ENCODE results near the gene CRACR2A. TPM values are rescaled to one million over a fixed set of nuclear protein-coding genes. Genes with fewer than 3 reads are reported as not detected.

Gene CRACR2A
- total and polyA plus RNA-seq, 4 donors: 1.4 to 10.2 (median 5.5) TPM

DNA sequence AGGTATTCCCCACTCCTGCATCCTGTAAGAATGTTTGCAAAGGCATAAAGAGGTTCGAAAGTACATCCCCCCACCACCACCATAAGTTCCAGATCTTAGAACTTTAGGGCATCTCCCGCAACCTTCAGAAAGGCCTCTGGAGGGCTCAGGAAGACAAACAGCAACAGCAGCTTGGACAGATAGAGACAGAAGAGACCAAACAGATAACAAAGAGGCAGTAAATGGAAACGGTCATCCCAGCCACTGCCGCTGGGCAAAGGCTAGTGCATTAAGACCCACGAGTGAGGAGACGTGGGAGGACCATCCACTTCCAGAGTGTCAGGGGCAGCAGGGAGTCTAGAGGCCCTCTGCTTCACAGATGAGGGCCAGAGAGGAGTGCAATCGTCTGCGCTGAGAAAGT, 124.3 kb downstream of the CRACR2A start:
- DNase-seq (no peak), ATAC-seq (ENCODE audit: insufficient read depth, low FRiP score) (no peak)
- Histone ChIP-seq H3K9ac (ENCODE audit: insufficient read depth in 1 of 2, low read length in 2 of 2) (no peak overlapping the region), H3K36me3 (ENCODE audit: control insufficient read depth in 4 of 4, insufficient read depth in 4 of 4, low read length in 4 of 4) (peaks cover 0 to 6% (median 0%) of the 10 kb centered on the region in 4 donors), H3K4me3 (no peak overlapping the region), H3K9me3 (ENCODE audit: control insufficient read depth in 4 of 4, insufficient read depth in 3 of 4, low read length in 3 of 4) (no peaks in the 10 kb centered on the region), H3K27ac (ENCODE audit: low read depth in 1 of 2, low read length in 1 of 2) (no peak overlapping the region), H3K27me3 (ENCODE audit: control insufficient read depth in 3 of 3, insufficient read depth in 3 of 3, low read length in 2 of 3) (no peaks in the 10 kb centered on the region), H3K4me1 (ENCODE audit: control insufficient read depth in 5 of 5, insufficient read depth in 5 of 5, low read length in 5 of 5) (peaks cover 0 to 10% (median 0%) of the 10 kb centered on the region in 5 donors)
- no peak for TF ChIP-seq CTCF (IDR thresholded peaks at IDR 0.05; ENCODE audit: control extremely low read depth, extremely low read depth)
- 92 to 96% methylated on average over 8 of the region's 8 CpGs for WGBS, 2 donors

DNA sequence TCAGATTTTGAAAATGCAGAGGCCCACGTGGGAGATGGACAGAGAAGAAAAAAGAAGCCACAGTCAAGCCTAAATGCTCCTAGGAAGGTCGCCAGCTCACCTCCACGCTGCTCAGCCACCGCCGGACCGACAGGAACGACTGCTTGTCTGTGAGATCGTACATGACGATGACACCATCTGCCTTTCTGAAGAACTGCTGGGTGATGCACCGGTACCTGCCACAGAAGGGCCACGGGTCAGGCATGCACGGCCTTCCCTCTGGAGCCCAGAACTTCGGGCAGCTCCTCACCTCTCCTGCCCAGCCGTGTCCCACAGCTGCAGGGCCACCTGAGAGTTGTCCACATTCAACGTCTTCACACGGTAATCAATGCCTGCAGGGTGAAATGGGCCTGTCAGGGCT, 125.6 kb downstream of the CRACR2A start:
- H3K4me3 ChIP-seq: no peak overlapping the region
- H3K36me3 ChIP-seq (ENCODE audit: control insufficient read depth in 4 of 4, insufficient read depth in 4 of 4, low read length in 4 of 4): peaks cover 0 to 6% (median 0%) of the 10 kb centered on the region in 4 donors
- ATAC-seq (ENCODE audit: insufficient read depth, low FRiP score) (no peak), DNase-seq (no peak)
- WGBS, 2 donors: 94 to 95% methylated on average over 16 of the region's 16 CpGs
- no peaks in the 10 kb centered on the region for H3K9me3 ChIP-seq (ENCODE audit: control insufficient read depth in 4 of 4, insufficient read depth in 3 of 4, low read length in 3 of 4)
- H3K27ac ChIP-seq (ENCODE audit: low read depth in 1 of 2, low read length in 1 of 2): no peak overlapping the region
- no peaks in the 10 kb centered on the region for H3K27me3 ChIP-seq (ENCODE audit: control insufficient read depth in 3 of 3, insufficient read depth in 3 of 3, low read length in 2 of 3)
- TF ChIP-seq CTCF (IDR thresholded peaks at IDR 0.05; ENCODE audit: control extremely low read depth, extremely low read depth): no peak
- peaks cover 0 to 10% (median 0%) of the 10 kb centered on the region in 5 donors for H3K4me1 ChIP-seq (ENCODE audit: control insufficient read depth in 5 of 5, insufficient read depth in 5 of 5, low read length in 5 of 5)
- no peak overlapping the region for H3K9ac ChIP-seq (ENCODE audit: insufficient read depth in 1 of 2, low read length in 2 of 2)

GRCh38 chr12:3624273-3624672, 128.6 kb downstream of the CRACR2A start:
- Histone ChIP-seq H3K27ac (ENCODE audit: low read depth in 1 of 2, low read length in 1 of 2) (no peak overlapping the region), H3K27me3 (ENCODE audit: control insufficient read depth in 3 of 3, insufficient read depth in 3 of 3, low read length in 2 of 3) (no peaks in the 10 kb centered on the region), H3K36me3 (ENCODE audit: control insufficient read depth in 4 of 4, insufficient read depth in 4 of 4, low read length in 4 of 4) (peaks cover 0 to 3% (median 0%) of the 10 kb centered on the region in 4 donors), H3K9me3 (ENCODE audit: control insufficient read depth in 4 of 4, insufficient read depth in 3 of 4, low read length in 3 of 4) (no peaks in the 10 kb centered on the region), H3K4me1 (ENCODE audit: control insufficient read depth in 5 of 5, insufficient read depth in 5 of 5, low read length in 5 of 5) (peaks cover 0 to 2% (median 0%) of the 10 kb centered on the region in 5 donors), H3K4me3 (no peak overlapping the region), H3K9ac (ENCODE audit: insufficient read depth in 1 of 2, low read length in 2 of 2) (no peak overlapping the region)
- no peak for TF ChIP-seq CTCF (IDR thresholded peaks at IDR 0.05; ENCODE audit: control extremely low read depth, extremely low read depth)
- WGBS, 2 donors: 90 to 94% methylated on average over 4 of the region's 4 CpGs
- DNase-seq (no peak), ATAC-seq (ENCODE audit: insufficient read depth, low FRiP score) (no peak)
